Skeletal muscle cell (primary cell): Measurements from ENCODE around the gene NUAK1.

Source experiments
- DNase-seq: peaks from one replicate; pipeline ENCODE4 v3.0.0-alpha.2; 2010; ENCODE audit warnings: low read depth
- H3K4me3 ChIP-seq: 2 replicates; pipeline ENCODE4 v1.5.1; 2011; ENCODE audit warnings: low read depth, mild to moderate bottlenecking, control low read depth, low read length, moderate library complexity

The NUAK1 gene

GRCh38 chr12:106090591-106091445 is 47.9 kb downstream of the NUAK1 start:
- H3K4me3 ChIP-seq, result no peak overlapping the region
- no peak for DNase-seq

DNA sequence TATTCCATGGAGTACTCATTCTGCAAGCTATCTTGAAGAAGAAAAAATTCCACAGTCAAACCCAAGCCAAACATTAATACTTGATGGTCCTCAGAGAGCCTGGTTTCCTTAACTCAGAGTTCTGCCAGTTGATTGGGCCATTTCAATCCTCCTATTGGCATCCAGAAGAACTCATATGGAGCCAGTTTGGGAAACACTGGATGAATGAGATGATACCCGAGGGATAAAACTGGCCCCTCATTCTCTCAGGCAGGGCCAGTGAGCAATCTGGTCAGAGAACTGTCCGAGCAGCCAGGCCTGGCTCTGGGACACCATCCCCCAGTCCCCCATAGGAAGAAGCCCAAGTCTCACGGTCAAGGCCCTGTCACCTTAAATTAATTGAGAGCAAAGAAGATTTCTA is 48.8 kb downstream of the NUAK1 start:
- no peak overlapping the region for H3K4me3 ChIP-seq
- no peak for DNase-seq

DNA sequence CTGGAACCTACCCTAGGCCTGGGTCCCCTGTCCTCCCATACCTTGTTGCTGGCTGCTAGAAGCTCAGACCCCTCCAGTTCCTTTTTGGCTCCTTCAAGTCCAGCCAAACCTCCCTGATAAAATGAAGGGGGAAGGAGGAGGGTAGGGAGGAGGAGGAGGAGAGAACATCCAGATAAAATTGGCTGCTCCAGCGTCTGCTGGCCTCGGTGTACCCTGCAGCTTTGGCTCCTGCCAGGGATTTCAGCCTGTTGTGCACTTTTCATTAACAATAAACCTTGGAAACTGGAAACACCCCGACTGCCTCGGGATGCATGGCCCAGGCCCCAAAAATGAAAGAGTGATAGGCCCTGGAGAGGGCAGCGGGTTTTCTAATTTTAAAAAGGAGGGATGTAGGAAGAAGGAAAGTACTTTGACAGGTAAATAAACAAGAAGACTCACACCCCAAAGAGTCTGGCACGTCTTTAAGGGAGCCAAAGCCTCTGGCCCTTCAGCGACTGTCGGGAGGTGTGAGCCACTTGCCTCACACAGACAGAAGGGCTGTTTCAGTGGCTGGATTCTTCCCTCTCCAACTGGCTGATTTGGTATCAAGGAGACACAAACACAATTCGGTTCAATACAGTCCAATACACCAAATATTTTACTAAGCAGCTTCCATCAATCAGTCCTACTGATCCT is 49.8 kb downstream of the NUAK1 start:
- no peak for DNase-seq
- no peak overlapping the region for H3K4me3 ChIP-seq

- H3K4me3 ChIP-seq, result no peak overlapping the region
- DNase-seq, result no peak
These were observed 50.4 kb downstream of the NUAK1 start for GRCh38 chr12:106088246-106088808.

DNA sequence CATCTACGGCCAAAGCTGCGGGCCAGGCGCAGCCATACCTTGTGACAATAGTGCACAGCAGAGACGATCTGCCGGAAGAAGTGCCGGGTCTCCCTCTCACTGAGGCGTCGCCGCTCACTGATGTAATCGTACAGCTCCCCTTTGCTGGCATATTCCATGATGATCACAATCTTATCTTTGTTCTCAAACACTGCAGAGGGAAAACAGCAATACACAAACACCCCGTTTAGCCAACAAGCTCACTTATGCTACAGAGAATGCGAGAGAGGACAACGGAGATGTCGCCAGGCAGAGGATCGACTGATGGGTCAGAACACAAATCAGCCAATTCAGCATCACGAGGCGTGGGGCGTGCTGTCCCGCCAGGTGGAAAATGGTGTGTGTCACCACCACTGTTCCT is 52.1 kb downstream of the NUAK1 start:
- no peak overlapping the region for H3K4me3 ChIP-seq
- DNase-seq, result no peak

DNA sequence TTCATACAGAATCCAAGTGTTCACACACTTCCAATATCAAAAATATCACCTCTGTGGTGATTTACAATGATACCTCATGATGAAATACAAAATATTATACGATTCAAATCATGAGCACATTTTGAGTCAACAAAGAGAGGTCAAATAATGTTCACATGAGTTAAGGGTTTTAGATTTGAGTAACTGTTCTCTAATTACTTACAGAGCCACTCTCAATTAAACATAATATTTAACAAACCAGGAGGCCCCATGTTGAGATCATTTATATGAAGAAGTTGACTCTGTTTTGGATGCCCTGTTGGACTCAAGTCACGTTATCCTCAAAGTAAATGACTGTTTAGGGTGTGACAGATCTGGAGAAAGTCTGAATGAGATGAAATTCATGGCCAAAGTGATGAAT is 53.5 kb downstream of the NUAK1 start:
- no peak for DNase-seq
- H3K4me3 ChIP-seq, result no peak overlapping the region

DNA sequence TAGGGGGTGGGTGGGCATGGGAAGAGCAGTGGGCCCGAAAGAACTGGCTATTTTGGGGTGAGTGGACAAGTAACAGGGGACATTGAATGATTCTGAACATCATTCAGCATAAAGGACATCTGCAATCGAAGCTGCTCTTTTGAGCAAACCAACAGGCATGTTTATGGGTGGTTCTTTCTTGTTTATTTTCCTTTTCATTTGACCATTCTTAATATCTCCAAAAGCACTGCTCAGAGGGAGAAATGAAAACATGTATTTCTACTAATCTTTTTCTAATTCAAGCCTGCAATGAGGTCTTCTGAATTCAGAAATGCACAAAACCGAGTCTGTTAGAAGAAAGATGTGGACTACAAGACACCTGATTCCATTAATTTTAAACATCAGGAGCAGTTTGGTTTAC is 54.0 kb downstream of the NUAK1 start:
- no peak overlapping the region for H3K4me3 ChIP-seq
- DNase-seq, result no peak

DNA sequence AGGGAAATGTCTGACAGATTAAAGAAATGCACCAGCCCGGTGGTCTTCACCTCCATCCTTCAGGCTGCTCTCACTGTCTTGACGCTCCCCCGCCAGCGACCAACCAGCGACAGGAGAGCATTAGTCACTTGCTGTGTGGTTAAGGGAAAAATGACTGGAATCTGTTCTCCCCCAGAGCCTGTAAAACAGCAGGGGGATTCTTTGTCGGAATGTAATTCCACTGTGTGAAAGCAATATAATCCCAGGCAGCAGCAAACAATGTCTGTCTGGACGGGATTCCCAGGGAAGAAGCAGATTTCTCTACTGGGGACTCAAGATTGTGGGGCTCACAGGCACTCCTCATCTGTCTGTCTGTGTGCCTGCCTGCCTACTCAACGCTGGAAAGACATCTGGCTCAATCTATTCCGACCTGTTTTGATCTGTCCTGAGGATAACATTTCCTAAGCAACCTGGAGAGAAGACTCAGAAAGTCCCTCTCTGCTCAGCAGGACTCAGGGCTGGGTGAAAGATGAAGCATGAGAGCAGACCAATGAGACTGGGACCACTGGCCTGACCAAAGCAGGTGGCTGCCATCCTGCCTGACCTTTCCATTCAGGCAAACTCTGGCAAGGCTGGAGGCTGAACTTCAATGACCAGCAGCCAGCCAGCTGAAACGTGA is 54.6 kb downstream of the NUAK1 start:
- H3K4me3 ChIP-seq, result no peak overlapping the region
- peak; percentile 67 for DNase-seq

DNA sequence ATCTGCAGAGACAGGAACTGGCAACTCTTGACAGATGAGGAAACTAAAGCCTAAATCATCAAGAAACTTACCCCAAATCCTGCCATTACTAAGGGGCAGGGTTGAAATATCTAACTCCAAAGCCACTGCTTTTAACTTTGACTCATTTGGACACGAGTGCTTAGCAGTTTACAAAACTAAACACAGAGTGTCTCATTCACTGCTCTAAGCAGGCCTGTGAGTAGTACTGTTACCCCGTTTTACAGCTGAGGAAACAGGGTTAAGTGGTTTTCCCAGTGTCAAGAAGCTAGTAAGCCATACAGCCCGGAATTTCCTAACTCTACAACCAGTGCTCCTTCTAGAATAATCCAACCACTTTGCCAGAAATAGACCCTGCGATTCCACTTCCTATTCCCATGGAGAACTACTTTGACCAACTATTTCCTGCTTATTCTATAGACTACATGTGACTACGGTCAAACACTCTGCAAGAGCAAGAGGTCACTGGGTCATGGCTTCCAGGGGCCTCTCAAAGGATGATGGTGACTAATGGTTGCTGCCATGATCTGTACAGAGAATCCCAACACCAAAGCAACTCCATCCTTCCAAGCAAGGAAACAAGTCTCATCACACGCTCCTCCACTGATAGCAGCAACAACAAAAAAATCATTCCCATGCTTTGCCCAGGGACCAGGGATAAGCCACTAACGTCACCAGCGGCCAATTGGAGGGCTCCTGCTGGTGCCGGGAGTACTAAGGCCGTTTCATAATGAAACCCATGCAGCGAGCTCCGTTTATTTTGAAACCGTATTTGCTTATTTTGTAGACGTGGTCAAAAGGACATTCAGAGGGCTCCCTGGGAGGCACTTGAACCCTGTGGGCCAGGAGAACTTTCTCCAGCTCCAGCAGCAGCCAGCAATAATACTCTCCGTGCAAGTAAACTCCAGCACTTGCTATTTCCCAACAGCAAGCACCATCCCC is 56.3 kb downstream of the NUAK1 start:
- DNase-seq, result no peak
- H3K4me3 ChIP-seq, result no peak overlapping the region

DNA sequence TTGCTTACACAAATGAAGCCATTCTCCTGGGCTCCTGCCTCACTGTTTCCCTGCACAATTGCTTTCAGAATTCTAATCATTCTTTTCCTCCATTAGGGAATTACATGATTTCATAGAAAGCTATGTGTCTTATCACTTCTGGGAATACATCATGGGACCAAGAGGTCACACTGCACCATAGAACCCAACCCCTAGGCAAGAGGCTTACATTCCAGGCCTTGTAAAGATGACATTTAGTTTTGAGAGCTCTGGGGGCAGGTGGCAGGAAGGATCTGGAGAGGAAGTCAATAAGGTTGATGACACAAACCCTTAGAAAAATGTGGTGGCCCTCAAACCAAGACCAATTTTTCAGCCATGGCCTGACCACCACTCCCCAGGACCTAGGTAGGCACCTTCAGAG is 57.1 kb downstream of the NUAK1 start:
- no peak for DNase-seq
- no peak overlapping the region for H3K4me3 ChIP-seq

- DNase-seq, result no peak
- H3K4me3 ChIP-seq, result no peak overlapping the region
These were observed 58.0 kb downstream of the NUAK1 start for GRCh38 chr12:106080791-106081170.

DNA sequence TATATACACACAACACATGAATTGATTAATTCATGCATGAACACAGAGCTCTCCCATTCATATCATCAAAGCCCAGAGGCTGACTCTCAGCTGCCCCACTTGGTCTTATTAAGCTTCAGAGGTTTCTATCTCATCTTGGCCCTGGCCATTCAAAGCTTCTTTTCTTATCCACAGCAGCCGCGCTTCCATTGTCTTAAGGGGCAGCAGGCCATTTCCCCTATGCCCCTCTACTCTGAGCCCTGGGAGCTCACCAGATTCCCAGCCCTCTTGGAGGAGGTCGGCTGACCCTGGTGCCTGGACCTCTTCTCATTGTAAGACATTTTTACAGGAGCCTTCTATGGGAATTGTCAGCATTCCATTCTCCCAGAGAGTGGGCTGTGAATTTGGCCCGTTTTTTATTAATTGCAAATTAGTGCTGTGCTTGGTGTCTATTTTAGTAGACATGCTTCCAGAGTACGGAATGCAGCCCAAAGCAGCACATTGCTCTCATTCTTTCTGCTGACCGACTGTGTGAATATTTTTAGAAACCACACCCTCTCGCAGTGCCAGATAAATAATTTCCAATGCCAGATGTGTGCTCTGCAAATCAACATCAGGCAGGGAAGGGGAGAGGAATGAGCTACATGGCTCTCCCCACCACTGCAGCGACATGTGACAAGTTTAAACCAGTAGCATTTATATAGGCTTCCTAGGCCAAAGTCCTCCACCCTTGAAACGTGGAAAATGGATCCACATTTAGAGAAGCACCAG is 58.5 kb downstream of the NUAK1 start:
- DNase-seq, result no peak
- no peak overlapping the region for H3K4me3 ChIP-seq

DNA sequence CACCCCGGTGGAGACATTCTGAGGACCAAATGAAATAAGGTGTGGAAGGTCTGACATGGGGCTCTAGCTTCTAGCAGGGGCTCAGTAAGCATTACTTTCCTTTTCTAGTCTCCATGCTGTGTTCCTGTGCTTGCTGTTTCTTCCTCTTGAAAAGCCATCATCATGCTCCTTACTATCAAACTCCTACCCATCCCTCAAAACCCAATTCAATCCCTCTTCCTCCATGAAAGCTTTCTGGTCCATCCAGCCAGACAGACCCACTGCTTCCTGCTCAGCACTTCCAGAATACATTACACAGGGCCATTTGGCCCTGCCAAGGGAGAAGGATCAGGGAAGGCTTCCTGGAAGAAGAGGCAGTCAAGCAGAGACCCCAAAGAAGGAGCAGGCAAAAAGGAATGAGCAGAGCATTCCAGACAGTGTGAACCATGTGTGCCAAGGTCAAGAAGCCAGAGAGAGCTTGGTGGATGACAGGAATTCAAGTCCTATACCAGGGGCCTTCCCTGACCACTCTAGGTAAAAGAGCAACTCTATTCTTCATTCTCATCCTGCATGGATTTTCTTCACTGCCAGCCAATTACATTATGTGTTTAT is 59.5 kb downstream of the NUAK1 start:
- no peak overlapping the region for H3K4me3 ChIP-seq
- DNase-seq, result no peak

- no peak for DNase-seq
These were observed 60.3 kb downstream of the NUAK1 start for GRCh38 chr12:106078358-106079010.

GRCh38 chr12:106074706-106075392 is 63.9 kb downstream of the NUAK1 start:
- no peak overlapping the region for H3K4me3 ChIP-seq

More at GRCh38 chr12:106078358-106079010, 60.3 kb downstream of the NUAK1 start:
- H3K4me3 ChIP-seq, result no peak overlapping the region

GRCh38 chr12:106074361-106074705 is 64.4 kb downstream of the NUAK1 start:
- no peak for DNase-seq
- H3K4me3 ChIP-seq, result no peak overlapping the region

More at GRCh38 chr12:106074706-106075392, 63.9 kb downstream of the NUAK1 start:
- DNase-seq, result no peak

DNA sequence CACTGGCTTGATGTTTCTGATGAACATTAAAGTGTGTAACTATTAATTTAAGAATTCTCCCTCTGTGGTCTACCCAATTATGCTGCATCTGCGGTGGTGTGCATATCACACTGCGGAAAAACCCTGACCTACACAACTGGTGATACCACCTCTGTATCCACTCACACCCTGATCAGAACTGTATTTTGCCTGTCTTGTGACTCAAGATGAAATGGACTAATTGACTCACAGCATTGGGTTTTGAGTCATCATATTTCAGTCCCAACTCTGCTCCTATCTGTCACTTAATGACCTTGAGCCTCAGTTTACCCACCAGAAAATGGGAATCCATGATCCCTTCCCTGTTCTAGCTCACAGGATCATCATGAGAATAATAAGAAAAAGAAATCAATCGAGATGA is 65.6 kb downstream of the NUAK1 start:
- no peak for DNase-seq
- no peak overlapping the region for H3K4me3 ChIP-seq
